ENCODE data around the gene FSIP1.

Gene FSIP1

GRCh38 chr15:39801641-39802309, 19.1 kb upstream of the FSIP1 start:
- peak; percentile 49 for TF ChIP-seq CTCF (IDR thresholded peaks at IDR 0.05; ENCODE audit: control insufficient read depth, extremely low read depth, insufficient read depth)

GRCh38 chr15:39799552-39800011, 16.9 kb upstream of the FSIP1 start:
- H3K4me3 ChIP-seq (ENCODE audit: low read depth, low read length), result no peak overlapping the region
- no peak for DNase-seq (ENCODE audit: low read depth)
- no peak for TF ChIP-seq CTCF (IDR thresholded peaks at IDR 0.05; ENCODE audit: control insufficient read depth, extremely low read depth, insufficient read depth)

More at GRCh38 chr15:39801641-39802309, 19.1 kb upstream of the FSIP1 start:
- no peak overlapping the region for H3K4me3 ChIP-seq (ENCODE audit: low read depth, low read length)
- no peak for DNase-seq (ENCODE audit: low read depth)

GRCh38 chr15:39798382-39798781, 15.7 kb upstream of the FSIP1 start:
- TF ChIP-seq CTCF (IDR thresholded peaks at IDR 0.05; ENCODE audit: control insufficient read depth, extremely low read depth, insufficient read depth), result no peak
- DNase-seq (ENCODE audit: low read depth), result no peak
- H3K4me3 ChIP-seq (ENCODE audit: low read depth, low read length), result no peak overlapping the region

- no peak overlapping the region for H3K4me3 ChIP-seq (ENCODE audit: low read depth, low read length)
- no peak for DNase-seq (ENCODE audit: low read depth)
- no peak for TF ChIP-seq CTCF (IDR thresholded peaks at IDR 0.05; ENCODE audit: control insufficient read depth, extremely low read depth, insufficient read depth)
Measured at GRCh38 chr15:39797407-39797806, 14.8 kb upstream of the FSIP1 start.

- no peak overlapping the region for H3K4me3 ChIP-seq (ENCODE audit: low read depth, low read length)
- DNase-seq (ENCODE audit: low read depth), result no peak
- TF ChIP-seq CTCF (IDR thresholded peaks at IDR 0.05; ENCODE audit: control insufficient read depth, extremely low read depth, insufficient read depth), result no peak
Measured at GRCh38 chr15:39796601-39797000, 14.0 kb upstream of the FSIP1 start.

- TF ChIP-seq CTCF (IDR thresholded peaks at IDR 0.05; ENCODE audit: control insufficient read depth, extremely low read depth, insufficient read depth), result no peak
Measured at GRCh38 chr15:39795486-39795885, 12.8 kb upstream of the FSIP1 start.

GRCh38 chr15:39794954-39795353, 12.3 kb upstream of the FSIP1 start:
- DNase-seq (ENCODE audit: low read depth), result no peak
- no peak for TF ChIP-seq CTCF (IDR thresholded peaks at IDR 0.05; ENCODE audit: control insufficient read depth, extremely low read depth, insufficient read depth)
- H3K4me3 ChIP-seq (ENCODE audit: low read depth, low read length), result no peak overlapping the region

More at GRCh38 chr15:39795486-39795885, 12.8 kb upstream of the FSIP1 start:
- no peak overlapping the region for H3K4me3 ChIP-seq (ENCODE audit: low read depth, low read length)
- no peak for DNase-seq (ENCODE audit: low read depth)

All from LNCaP clone FGC (cell line).